ENCODE measurements around the gene UMAD1.

Gene UMAD1

DNA sequence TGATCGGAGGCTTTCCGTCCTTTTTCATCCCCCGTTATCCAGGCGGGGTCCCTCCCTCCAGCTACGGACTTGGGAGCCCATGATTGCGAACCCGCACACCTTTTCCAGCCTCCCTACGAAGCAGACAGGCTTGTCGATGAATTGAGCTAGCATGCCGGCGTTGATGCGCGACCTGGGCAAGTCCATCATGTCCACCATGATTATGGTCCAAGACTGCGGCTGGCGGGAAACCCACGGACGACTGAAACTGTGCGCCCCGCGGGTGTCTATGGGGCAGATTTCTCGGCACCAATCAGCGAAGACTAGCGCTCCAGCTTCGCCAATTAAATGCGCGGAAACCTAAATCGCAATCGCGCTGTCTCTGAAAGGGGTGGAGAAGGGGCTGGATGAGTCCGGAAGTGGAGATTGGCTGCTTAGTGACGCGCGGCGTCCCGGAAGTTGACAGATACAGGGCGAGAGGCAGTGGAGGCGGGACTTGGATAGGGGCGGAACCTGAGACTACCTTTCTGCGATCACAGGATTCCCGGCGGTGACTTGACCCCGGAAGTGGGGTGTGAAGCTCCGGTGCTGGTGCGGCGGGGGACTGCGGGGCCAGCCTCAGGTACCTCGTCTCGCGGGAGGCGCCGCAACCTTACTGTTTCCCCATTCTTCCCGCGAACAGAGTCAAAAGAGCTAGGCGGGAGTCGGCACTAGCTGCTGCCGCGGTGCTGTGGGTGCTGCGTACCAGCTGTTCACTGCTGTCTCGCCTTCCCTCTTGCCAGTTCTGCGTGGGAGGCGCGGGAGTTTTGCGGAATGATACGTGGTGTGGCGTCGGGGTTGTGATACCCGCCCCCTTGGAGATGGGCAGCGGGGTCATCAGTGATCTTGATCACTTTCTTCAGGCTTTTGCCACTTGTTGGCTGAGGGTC is at the start of gene UMAD1:
Gene UMAD1 (plus strand): TSS at position 532 of the 908 bp plus-strand sequence. CDS start 32,620 bp downstream, outside the sequence.
- peak; percentile 94 for DNase-seq (ENCODE audit: low read depth)

DNA sequence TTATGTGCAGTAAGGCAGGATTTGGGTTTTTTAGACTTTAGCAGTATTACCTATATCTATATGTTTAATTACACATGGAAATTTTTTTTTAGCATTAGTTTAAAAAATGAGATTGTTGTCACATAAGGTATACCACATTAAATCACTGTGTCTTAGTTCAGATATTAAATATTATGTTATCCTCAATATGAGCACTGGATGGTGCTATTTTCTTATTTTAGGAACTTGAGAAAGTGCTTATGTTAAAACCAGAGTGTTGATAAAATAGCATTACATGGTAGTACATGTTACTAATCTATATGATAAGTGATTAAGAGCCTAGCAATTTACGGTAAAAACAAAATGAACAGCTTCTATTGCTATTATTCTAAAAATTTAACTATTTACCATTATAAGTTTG is 45.1 kb upstream of the UMAD1 start:
- DNase-seq (ENCODE audit: low read depth): no peak

DNA sequence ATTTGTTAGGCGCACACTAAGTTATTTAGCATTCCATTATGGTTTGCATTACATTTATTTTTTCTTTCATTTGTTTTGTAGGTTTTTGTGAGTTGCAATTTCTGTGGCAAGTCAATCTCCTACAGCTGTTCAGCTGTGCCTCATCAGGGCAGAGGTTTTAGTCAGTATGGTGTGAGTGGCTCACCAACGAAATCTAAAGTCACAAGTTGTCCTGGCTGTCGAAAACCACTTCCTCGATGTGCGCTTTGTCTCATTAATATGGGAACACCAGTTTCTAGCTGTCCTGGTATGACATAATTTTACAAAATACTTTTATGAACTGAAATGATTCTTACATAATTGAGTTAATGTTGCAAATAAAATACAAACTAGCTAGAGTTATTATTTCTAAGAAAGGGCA is 44.4 kb upstream of the UMAD1 start:
- no peak for DNase-seq (ENCODE audit: low read depth)

DNA sequence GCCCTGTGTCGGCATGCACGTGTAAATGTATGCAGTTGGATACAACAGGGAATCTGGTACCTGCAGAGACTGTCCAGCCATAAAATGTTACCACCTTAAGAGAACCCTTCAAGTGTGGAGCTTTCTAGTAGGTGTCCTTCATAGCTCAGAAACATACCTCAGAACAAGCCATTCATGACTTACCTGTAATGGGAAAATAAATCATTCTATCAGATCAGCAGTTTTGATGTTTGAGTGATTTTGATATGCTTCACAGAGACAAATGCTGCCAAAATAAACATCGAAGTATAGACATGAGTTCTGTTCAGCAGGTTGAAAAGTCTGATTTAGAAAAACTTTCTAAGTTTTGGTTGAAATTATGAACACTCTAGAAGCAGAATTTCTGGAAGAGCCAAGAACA is 33.5 kb upstream of the UMAD1 start:
- DNase-seq (ENCODE audit: low read depth): no peak

DNA sequence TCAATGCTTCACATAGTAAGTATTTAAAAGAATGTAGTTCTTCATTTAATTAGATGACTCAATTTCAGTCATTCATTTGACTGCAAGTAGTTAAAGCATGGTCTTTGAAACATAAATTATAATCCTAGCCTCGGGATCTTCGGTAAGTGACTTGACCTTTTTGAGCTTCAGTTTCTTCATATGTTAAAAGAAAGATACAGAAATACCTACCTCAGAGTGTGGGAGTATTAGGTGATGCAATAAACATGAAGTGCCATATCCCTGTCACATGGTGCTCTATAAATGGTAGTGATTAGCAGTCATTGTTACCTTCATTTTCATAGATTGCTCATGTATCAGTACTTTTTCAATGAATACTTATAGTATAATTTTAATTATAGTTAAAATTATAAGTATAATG is 31.2 kb upstream of the UMAD1 start:
- no peak for DNase-seq (ENCODE audit: low read depth)

DNA sequence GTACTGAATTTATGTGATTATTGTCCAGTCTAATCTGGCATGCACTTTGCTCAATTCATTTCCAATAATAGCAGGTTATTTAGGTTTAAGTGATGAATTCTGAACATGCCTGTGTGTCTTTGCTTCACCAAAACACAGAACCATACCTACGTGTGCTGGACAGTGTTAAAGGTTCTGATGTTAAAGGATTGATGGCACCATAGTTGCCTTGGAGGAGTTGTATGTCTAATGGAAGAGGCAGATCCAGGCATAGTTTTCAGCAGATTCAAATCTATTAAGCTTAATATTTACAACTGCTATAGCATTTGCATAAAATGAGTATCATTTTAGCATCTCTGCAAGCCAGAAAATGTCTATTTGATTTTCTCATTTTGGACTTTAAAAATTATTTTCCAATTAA is 28.0 kb upstream of the UMAD1 start:
- DNase-seq (ENCODE audit: low read depth): no peak

DNA sequence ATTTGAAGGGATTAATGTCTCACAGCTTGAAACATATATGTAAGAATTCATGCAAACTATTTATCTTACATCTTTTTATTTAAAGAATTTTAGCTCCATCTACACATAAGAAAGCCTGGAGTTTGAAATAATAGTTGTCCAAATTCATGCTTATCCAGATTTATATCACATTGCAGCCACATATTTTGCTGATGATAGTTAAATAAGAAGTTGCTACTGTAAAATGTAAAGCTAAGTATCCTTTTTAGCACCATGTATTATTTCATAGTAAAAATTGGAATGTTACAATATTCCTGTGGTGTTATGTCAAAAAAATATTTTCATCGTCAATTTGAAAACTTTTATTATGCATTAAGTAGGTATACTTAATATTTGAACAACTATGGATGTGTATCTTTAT is 27.3 kb upstream of the UMAD1 start:
- DNase-seq (ENCODE audit: low read depth): no peak

DNA sequence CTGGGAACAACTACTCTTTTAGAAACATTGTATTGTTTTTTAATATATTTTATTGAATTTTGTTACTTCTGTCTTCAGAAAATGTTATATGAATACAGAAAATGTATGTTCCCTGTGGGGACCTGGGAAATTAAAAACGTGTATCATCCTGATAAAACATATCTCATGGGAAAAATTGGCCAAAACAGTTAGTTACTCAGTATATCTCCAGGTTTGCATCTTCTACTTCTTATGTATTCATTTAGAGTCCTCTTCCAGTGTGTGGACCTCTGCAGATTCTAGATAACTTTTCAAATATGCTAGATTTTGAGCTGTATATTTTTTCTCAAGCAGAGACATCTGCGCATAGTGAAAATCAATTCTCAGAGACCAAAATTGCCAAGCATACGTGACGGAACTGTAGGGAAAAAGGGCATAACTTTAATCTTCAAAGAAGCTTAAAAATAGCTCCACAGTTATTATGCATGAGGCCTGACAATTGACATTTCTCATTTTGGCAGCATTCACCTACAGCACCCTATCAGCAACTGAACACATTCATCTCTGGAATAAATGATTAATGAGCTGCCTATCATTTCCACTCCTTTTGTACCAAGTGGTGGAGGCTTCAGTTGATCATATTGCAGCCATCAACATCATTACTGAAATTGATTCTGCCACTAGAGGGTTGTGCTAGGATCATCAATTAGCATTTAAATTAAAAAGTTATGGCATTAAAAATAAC is 26.4 kb upstream of the UMAD1 start:
- DNase-seq (ENCODE audit: low read depth): no peak

DNA sequence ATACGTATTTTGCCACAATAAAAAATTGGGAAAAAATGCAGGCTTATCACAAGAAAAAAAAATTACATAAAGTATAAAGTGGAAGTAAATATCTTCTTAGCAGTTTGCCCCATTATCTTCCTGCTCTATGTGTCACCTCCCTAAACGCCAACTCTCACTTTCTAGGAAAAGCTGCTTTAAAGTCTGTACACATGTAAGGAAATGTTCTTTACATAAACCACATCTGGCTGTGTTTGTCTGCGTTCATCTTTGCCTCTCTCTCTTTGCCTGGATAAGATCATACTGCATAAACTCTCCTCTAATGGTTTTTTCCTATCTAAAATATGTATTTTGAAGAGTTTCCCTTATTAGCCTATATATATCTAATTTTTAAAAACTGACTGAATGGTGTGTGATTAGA is 23.0 kb upstream of the UMAD1 start:
- DNase-seq (ENCODE audit: low read depth): no peak

DNA sequence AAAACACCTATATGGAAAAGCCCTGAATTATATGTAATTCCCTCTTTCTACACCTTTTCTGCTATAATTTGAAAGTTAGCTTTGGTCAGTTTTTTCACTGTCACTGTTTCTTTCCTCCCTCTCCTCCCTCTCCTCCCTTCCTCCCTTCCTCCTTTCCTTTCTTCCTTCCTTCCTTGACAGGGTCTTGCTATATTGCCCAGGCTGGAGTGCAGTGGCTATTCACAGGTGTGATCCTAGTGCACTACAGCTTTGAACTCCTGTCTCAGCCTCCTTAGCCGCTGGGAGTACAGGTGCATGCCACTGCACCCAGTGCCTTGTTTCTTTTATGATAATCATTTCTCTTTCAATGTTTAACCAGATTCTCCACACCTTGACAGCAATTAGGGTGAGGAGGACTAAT is 22.1 kb upstream of the UMAD1 start:
- DNase-seq (ENCODE audit: low read depth): no peak

DNA sequence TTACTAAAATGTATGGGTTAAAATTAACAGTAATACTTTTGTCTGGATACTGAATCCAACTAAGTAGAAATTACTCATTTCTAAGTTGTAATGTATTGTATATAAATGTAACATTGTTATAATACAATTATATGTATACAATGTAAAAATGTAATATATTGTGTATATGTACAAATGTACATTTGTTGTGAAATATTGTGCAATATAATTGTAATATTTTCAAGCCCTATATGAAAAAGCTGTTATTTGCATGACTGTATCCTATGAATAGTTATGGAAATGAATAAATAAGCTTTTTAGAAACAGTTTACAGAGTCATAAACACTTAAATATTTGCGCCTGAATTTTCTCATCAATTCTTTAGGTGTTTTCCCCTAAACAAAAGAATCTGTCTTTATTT is 20.3 kb upstream of the UMAD1 start:
- no peak for DNase-seq (ENCODE audit: low read depth)

DNA sequence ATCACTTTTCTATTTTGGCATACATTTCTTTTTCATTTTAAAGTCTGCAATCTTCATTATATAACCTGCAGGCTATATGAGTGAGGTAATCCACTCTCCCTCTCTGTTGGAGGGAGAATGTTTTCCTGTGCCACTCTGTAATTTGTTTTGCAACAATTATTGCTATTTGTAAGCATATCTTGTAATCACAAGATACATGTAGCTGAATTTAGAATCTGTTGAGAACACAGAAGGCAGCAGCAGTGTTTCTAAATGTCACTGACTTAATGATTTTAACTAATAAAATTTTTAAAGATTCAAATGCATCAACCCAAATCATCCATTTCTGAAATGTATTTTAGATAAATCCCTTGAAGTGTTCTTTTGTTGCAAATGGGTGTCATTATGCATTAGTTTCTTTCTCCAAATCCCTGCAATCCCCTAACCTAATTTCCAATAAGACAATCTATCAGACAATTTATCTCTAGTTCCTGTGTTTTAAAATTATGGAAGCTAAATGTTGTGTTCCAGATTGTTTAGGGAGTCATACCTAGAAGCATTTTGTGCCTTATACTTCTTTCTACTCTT is 19.8 kb upstream of the UMAD1 start:
- DNase-seq (ENCODE audit: low read depth): no peak

DNA sequence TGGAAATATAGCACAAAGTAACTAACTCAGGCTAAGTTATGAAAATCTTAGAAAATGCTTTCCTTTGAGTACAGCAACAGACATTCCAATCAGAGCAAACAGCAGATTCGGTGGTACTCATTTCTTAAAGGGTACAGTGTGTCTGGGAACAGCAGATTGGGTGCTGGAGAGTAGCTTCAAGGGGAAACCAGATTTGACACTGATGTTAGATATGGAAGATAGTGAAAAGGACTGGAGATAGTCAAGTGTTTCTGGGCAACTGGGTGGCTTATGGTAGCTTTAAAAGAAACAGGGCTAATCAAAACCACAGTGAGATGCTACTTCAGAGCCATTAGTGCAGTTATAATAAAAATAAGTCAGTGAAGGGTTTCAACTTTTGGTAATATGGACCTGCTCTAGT is 12.1 kb upstream of the UMAD1 start:
- no peak for DNase-seq (ENCODE audit: low read depth)

DNA sequence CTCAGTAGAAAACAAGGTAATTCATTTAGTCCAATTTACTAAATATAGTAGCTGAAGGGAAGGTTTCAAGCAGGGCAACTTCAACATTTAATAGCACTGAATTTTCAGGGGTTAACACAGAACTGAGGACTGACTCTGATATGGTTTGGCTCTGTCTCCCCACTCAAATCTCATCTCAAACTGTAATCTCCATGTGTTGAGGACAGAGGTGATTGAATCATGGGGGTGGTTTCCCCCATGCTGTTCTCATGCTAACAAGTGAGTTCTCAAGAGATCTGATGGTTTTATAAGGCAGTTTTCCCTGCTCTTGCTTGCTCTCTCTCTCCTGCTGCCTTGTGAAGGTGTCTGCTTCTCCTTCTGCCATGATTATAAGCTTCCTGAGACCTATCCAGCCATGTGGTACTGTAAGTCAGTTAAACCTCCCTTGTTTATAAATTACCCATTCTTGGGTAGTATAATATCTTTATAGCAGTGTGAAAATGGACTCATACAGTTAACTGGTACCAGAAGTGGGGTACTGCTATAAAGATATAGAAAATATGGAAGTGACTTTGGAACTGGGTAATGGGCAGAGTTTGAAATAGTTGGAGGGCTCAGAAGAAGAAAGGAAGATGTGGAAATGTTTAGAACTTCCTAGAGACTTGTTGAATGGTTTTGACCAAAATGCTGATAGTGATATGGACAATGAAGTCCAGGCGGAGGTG is 9.8 kb upstream of the UMAD1 start:
- DNase-seq (ENCODE audit: low read depth): no peak

DNA sequence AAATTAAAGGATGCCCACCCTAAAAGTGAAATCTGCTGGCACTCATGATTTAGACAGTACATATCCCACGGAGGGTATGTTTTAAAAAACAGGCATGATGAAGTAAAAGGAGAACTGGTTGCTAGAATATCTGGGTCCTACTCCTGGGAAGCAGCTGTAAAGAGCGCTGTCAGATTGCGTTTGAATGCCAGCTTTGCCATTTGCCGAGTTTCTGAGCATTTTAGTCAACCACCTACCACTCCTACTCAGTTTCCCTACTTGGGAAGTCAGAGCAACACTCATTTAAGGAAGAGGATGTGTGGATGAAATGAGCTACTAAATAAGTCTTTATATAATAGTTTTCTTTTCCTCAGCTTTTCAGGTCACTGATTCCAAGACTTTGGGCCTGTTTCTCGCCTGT is 1.1 kb upstream of the UMAD1 start:
- DNase-seq (ENCODE audit: low read depth): no peak

DNA sequence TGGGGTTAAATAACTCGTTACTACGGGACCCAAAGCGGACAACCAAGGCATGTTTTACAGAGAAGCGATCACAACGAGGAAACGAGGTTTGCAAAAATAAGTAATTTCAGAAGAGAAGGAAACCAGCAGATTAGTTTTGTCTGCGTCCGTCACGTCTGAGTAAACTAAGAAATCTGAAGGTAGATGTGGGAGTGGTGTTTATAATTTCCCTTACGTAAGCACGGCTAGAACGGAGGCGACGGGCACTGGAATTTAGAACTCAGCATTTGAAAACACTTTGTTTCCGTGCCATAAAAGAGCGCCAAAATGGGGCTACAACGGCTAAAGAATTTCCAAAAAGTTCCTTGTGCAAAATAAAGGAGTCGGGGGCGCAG is 718 bp upstream of the UMAD1 start:
- DNase-seq (ENCODE audit: low read depth): no peak

DNA sequence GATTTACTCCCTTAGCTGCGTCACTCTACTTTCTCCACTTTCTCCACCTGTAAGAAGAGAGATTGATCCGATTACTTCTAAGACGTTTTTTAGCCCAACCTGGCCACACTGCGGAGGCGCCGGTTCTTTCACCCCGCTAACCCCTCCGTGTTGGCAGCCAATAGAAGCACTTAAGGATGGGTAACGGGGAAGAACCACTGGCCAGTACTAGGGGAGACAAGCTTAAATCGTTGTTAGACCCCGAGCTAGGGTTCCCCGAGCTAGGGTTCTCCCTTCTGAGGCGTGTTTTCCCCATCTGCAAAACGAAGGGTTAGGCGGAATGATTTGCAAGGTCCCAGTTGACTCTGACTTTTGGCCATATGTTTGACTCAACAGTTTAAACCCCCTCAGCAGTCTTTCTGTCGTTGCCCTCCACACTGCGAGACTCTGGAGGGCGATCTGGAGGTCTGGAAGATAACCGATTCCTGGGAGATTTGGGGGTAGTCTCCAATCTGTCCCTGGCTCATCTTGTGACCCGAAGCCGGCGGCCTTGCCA is 644 bp downstream of the UMAD1 start:
- no peak for DNase-seq (ENCODE audit: low read depth)

DNA sequence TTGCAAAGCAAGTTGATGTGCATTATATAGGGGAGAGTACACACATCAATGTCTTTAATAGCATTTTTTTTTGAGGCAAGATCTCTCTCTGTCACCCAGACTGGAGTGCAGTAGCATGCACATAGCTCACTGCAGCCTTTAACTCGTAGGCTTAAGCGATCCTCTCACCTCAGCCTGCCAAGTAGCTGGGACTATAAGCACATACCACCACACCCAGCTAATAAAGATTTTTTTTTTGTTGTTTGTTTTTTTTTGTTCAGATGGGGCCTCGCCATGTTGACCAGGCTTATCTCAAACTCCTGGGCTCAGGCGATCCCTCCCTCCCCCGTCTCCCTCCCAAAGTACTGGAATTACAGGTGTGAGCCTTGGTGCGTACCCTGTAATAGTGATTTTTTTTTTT is 1.5 kb downstream of the UMAD1 start:
- DNase-seq (ENCODE audit: low read depth): no peak

DNA sequence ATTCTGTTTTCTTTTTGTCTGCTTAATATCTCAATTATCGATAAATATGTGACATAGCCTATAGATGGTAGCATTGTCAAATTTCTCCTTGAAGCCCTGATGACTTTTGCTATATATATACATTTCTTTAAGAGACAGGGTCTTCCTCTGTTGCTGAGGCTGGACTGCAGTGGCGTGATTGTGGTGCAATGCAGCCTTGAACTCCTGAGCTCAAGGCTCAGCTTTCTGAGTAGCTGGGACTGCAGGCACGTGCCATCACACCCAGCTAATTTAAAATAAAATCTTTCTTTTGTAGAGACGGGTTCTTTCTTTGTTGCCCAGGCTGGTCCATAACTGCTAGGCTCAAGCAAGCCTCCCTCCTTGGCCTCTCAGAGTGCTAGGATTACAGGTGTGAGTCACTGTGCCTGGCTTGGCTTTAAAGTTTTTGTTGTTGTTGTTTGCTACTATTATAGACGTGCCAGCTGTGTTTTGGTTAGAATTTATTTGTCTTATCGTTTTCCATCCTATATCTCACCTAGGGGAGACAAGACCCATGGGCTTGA is 7.0 kb downstream of the UMAD1 start:
- DNase-seq (ENCODE audit: low read depth): no peak

DNA sequence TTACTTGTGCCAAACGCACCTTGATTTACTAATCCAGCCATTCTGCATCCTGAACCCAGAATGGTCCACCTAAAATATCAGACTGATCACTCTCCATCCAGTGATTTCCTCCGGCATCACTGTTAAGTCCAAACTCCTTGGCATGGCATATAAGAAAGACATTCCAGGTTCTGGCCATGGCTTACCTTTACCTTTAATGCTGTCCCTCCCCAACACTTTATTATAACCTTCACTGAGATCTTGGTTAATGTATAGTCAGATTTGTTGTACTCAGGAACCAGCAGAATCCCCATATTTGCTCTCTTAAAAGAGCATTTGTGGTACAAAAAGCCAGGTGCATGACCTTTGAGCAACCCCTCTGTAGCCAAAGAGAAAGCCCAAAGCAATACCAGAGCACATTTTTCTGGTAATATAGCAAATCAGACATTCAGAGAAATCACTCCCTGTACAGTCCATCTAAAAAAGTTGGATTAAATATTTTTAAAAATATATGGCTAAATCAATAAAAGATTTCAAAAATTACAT is 10.2 kb downstream of the UMAD1 start:
- DNase-seq (ENCODE audit: low read depth): no peak

DNA sequence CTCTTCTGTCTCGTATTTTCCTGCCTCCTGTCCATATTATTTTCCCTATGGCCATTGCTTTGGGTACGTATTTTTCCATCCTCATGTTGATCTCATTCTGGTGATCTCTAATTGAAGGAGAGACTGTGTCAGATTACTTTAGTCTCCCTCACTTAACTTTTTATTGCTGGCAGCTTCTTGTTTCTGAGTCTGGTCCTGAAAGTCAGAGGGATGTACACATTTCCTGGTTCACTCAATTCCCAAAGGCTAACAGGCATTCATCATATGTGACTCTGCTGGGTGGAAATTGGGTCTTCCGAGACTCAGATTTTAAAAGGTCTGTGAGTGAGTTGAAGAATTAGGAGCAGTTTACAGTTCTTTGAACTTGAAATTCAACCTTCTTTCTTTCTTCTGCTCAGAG is 10.9 kb downstream of the UMAD1 start:
- no peak for DNase-seq (ENCODE audit: low read depth)
